PC-9 (cell line): Measurements from ENCODE around the gene ST6GALNAC2. TPM values are rescaled to one million over a fixed set of nuclear protein-coding genes. Genes with fewer than 3 reads are reported as not detected.

ENCODE experiments used
- BruUV-seq: library from RNA; stranded (reverse); fragments of 400-500 nt; replicated peaks from 2 replicates; lab custom pipeline; 2021; lab: Mats Ljungman, UMichigan
- CTCF ChIA-PET: fragments of 300-600 bp; sonication (Branson Sonifier 250); formaldehyde crosslinking; loops from one replicate; lab custom pipeline; 2022; ENCODE audit warnings: antibody characterized with exemption; lab: Charles Lee
- POLR2A ChIA-PET: fragments of 300-600 bp; sonication (Branson Sonifier 250); formaldehyde crosslinking; loops from one replicate; lab custom pipeline; 2022; ENCODE audit warnings: antibody characterized with exemption; ENCODE audit not compliant: unreplicated experiment; lab: Charles Lee
- DNase-seq, 2 experiments: peaks; one replicate each; pipeline versions ENCODE4 v3.0.0 to v3.0.0-alpha.2; 2015 to 2022; ENCODE audit warnings: mixed read lengths in 1 of 2
- H2AFZ ChIP-seq: fragments of 200-600 bp; sonication (generic); 2 replicates; pipeline ENCODE4 v1.8.1; 2017; ENCODE audit warnings: antibody characterized with exemption
- H3F3A ChIP-seq: fragments of 200-600 bp; sonication (generic); 2 replicates; pipeline ENCODE4 v1.8.1; 2017; ENCODE audit warnings: antibody characterized with exemption, mild to moderate bottlenecking, low read depth; ENCODE audit not compliant: insufficient read depth
- H3K27ac ChIP-seq: fragments of 200-600 bp; sonication (generic); 2 replicates; pipeline ENCODE4 v1.6.1; 2016; ENCODE audit warnings: mixed run types
- H3K27me3 ChIP-seq: fragments of 200-600 bp; sonication (generic); 2 replicates; pipeline ENCODE4 v1.6.1; 2016; ENCODE audit warnings: low read depth, mixed run types; ENCODE audit not compliant: insufficient read depth
- H3K36me3 ChIP-seq: fragments of 200-600 bp; sonication (generic); 2 replicates; pipeline ENCODE4 v1.6.1; 2016; ENCODE audit warnings: low read depth, mixed run types
- H3K4me1 ChIP-seq: fragments of 200-600 bp; sonication (generic); replicated peaks from 2 replicates; pipeline ENCODE4 v1.6.1; 2016; ENCODE audit warnings: mixed run types; ENCODE audit not compliant: insufficient read depth
- H3K4me2 ChIP-seq: fragments of 200-600 bp; sonication (generic); 2 replicates; pipeline ENCODE4 v1.6.1; 2017; ENCODE audit warnings: mixed run types
- H3K4me3 ChIP-seq: fragments of 200-600 bp; sonication (generic); 2 replicates; pipeline ENCODE4 v1.6.1; 2016; ENCODE audit warnings: mixed run types
- H3K79me2 ChIP-seq: fragments of 200-600 bp; sonication (generic); 2 replicates; pipeline ENCODE4 v1.6.1; 2017; ENCODE audit warnings: low read depth, mixed run types
- H3K9me2 ChIP-seq: fragments of 200-600 bp; sonication (generic); 2 replicates; pipeline ENCODE4 v1.8.1; 2017; ENCODE audit warnings: mild to moderate bottlenecking; ENCODE audit not compliant: insufficient read depth
- H3K9me3 ChIP-seq: fragments of 200-600 bp; sonication (generic); 2 replicates; pipeline ENCODE4 v1.8.1; 2016; ENCODE audit warnings: low read depth; ENCODE audit not compliant: insufficient read depth
- H4K20me1 ChIP-seq: fragments of 200-600 bp; sonication (generic); 2 replicates; pipeline ENCODE4 v1.8.1; 2017; ENCODE audit not compliant: insufficient read depth
- CTCF ChIP-seq: fragments of 200-600 bp; sonication (generic); conservative IDR thresholded peaks from 2 replicates; pipeline ENCODE4 v1.6.1; 2017; ENCODE audit warnings: mixed run types, antibody characterized with exemption, mild to moderate bottlenecking, moderate library complexity
- EZH2 ChIP-seq: fragments of 200-600 bp; sonication (generic); IDR thresholded peaks from 2 replicates; pipeline ENCODE4 v1.8.0; 2017; ENCODE audit warnings: antibody characterized with exemption, low read depth
- intact Hi-C: fragments of 100-400 bp; cut with micrococcal nuclease; formaldehyde crosslinking; loops from one replicate; pipeline ENCODE4 v1.10.0; 2022; ENCODE audit not compliant: unreplicated experiment
- total RNA-seq: library from RNA; stranded (reverse); gene quantifications from 2 replicates; pipeline ENCODE4 v1.2.3, GENCODE V29; 2021

Gene ST6GALNAC2
- total RNA-seq, 1 experiment from 2014 or later = 15.5 TPM

DNA sequence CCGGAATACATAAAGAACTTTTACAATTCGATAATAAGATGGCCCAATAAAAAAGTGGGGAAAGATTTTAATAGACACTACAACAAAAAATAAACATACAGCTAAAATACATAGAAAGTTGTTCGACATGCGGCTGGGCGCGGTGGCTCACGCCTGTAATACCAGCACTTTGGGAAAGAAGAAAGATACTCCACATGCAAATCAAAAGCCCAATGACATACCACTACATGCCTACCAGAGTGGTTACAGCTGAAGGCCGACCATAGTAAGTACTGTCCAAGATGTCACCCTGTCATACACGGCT, 36.5 kb downstream of the ST6GALNAC2 start:
- Histone ChIP-seq H3K79me2 (no peaks in the 10 kb centered on the region), H3K4me1 (peaks cover 15% of the 10 kb centered on the region), H2AFZ (no peak overlapping the region), H3K9me2 (no peaks in the 10 kb centered on the region), H3K27me3 (no peaks in the 10 kb centered on the region), H4K20me1 (no peaks in the 10 kb centered on the region), H3F3A (peaks cover 18% of the 10 kb centered on the region), H3K9me3 (no peaks in the 10 kb centered on the region), H3K36me3 (no peaks in the 10 kb centered on the region), H3K27ac (no peak overlapping the region), H3K4me2 (no peak overlapping the region), H3K4me3 (no peak overlapping the region)
- CTCF ChIA-PET = no interaction called here
- intact Hi-C loops = no loop called here
- POLR2A ChIA-PET = interaction anchor here (0.7 kb wide), 2 partner anchors 9 to 96 kb away, joined by 4 read pairs; no protein-coding TSS in a partner anchor
- no TSS peak for BruUV-seq
- no peak for TF ChIP-seq EZH2
- no peak for DNase-seq

DNA sequence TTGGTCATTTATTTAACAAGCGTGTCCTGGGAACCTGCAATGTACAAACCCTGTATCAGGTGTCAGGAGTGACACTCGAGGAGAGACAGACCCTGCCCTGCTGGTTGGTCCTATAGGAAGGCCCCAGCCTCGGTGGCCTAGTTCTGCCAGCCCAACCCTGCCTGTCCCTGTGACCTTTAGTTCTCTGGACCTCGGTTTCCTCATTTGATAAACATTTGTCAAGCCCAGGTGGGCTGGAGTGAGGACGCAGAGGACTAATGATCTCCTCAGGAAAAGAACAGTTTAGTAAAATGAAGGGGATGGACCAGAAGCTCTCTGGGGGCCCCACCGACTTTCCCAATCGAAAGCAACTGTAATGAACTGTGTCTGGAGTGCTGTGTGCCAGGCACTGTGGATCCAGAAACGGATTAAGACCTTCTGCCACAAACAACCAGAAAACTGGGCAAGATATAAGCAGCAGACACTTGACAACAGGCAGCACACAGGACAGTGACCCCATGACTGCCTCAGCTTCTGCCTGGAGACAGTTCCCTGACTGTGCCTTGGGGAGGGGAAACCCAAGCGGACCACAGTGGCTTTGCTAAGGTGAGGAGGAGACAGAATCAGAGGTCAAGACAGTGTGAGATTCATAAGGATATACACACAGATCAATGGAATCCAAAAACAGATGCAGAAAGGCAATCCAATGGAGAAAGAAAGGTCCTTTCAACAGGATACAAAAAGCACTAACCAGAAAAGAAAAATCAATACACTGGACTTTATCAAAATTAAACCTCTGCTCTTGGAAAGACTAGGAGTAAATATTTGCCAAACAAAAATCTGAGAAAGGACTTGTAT, 37.1 kb downstream of the ST6GALNAC2 start:
- ChIA-PET CTCF (no interaction called here), POLR2A (interaction anchor here (0.7 kb wide), 1 partner anchor 8 kb away, joined by 4 read pairs; no protein-coding TSS in a partner anchor)
- TF ChIP-seq CTCF (no peak), EZH2 (no peak)

DNA sequence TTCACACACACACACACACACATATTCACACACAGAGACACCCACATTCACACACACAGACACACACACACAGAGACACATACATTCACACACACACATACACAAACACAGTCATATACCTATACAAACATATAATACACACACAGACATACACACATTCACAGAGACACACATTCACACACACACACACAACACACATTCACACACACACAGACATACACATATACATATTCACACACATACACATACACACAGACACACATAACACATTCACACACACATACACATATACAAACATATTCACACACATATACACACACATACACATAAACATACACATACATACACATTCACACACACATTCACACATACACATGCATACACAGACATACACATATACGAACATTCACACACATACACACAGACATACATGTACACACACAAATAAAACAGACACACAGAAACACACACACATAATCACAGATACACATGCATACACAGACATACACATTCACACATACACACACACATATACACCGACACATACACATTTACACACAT, 37.9 kb downstream of the ST6GALNAC2 start:
- Histone ChIP-seq H3F3A (peaks cover 18% of the 10 kb centered on the region), H3K27ac (no peak overlapping the region), H3K36me3 (no peaks in the 10 kb centered on the region), H3K9me2 (no peaks in the 10 kb centered on the region), H3K4me2 (no peak overlapping the region), H3K4me3 (no peak overlapping the region), H4K20me1 (no peaks in the 10 kb centered on the region), H3K9me3 (no peaks in the 10 kb centered on the region), H3K27me3 (no peaks in the 10 kb centered on the region), H3K79me2 (no peaks in the 10 kb centered on the region), H3K4me1 (peaks cover 15% of the 10 kb centered on the region), H2AFZ (no peak overlapping the region)
- ChIA-PET POLR2A (no interaction called here), CTCF (no interaction called here)
- no peak for DNase-seq
- intact Hi-C loops = loop anchor here (1.0 kb wide), 2 partner anchors 24 to 80 kb away; partner anchors contain the start of gene AANAT
- TF ChIP-seq EZH2 (no peak), CTCF (no peak)
- BruUV-seq = no TSS peak

More for the DNA sequence above, 37.1 kb downstream of the ST6GALNAC2 start:
- DNase-seq = no peak
- Histone ChIP-seq H3F3A (peaks cover 18% of the 10 kb centered on the region), H2AFZ (no peak overlapping the region), H3K4me3 (no peak overlapping the region), H3K27me3 (no peaks in the 10 kb centered on the region), H3K79me2 (no peaks in the 10 kb centered on the region), H3K4me2 (no peak overlapping the region), H3K27ac (no peak overlapping the region), H3K36me3 (no peaks in the 10 kb centered on the region), H3K9me3 (no peaks in the 10 kb centered on the region), H3K9me2 (no peaks in the 10 kb centered on the region), H3K4me1 (peaks cover 15% of the 10 kb centered on the region), H4K20me1 (no peaks in the 10 kb centered on the region)
- BruUV-seq = no TSS peak
- intact Hi-C loops = no loop called here
